Activated CD8-positive, alpha-beta memory T cell treated with anti-CD3 and anti-CD28 coated beads, Interleukin-2, amount 50 U/mL, for 24 hours (primary cell): ENCODE measurements around the gene XXYLT1.
"Not testable (repeated sequence)": the region's sequence is repeated elsewhere in the genome, so short reads cannot be mapped to it uniquely, and the experiment has no call there.

Source experiments
- DNase-seq: peaks from one replicate; pipeline ENCODE4 v3.0.0-alpha.2; 2020; ENCODE audit errors: extremely low read depth

Gene XXYLT1

DNA sequence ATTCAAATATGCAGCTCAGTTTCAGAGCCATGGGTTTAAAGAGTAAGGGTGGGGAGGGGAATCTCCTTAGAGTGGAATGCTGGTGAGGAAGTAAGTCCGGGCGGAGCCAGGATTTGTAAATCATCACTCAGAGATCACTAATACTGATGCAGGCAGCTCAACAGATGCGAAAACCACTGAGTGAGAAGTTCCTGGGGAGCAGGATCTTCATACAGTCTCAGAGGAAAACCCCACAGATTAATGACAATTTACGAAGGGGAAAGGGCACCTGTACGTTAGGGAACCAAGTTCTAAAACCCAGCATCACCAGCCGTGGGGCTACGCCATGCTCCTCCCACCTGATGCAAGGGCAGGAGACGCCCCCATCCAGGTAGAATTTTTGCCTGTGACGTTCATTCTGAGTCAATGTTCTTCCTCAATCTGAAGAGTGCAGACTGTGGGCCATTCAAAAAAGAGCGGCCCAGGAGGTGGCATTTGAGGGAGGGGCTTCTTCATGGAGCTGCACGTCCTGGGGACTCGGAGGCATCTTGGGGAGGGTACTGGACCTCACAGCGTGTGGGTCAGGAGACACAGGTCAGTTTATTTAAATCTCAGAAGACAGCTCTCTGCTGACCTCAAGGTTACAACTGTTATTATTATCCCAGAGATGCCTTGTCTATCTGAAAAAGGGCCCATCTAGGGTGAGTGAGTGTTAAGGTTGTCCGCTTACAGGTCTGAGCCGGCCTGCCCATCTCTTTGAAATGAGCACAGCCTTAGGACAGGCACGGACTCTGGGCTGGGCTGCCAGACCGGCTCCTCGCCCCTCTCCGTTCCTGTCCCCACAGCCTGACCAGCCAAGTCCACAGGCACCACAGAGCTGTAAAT, 228.0 kb downstream of the XXYLT1 start:
- no peak for DNase-seq

DNA sequence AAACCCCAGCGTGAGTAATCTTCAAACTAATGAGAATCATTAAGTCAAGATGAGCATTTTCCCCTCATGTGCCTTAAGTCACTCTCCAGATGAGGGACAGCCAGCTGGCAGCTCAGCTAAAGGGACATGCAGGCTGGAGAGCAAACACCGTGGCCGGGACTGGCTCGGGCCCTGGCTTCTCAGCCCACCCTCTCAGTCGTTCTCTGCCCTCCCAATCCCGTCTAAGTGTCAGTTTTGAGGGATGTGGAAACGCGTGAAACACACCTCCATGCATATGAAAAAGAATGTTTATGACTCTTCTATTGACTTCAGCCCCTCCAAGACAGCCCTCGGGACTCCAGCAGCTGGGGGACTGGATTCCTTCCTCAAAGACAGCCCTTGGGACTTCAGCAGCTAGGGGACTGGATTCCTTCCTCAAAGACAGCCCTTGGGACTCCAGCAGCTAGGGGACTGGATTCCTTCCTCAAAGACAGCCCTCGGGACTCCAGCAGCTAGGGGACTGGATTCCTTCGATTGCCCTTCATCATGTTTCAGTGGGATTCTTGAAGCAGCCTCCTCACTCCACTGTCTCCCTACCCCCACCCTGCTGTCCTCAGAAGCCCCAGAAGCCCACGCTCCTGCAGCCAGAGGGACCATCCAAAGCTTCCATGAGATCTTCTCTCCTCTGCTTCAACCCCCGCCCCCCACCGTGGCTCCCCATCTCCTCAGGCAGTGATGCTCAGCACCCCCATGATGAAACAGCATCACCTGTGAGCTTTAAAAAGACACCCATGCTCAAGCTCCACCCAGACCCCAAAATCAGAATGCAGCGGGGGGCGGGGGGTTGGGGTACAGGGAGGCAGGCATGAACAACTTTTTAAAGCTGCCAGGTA, 228.9 kb downstream of the XXYLT1 start:
- no peak for DNase-seq

- DNase-seq, result no peak
Observed at GRCh38 chr3:195040773-195041520, 230.0 kb downstream of the XXYLT1 start.

GRCh38 chr3:195040094-195040493, 230.9 kb downstream of the XXYLT1 start:
- no peak for DNase-seq

DNA sequence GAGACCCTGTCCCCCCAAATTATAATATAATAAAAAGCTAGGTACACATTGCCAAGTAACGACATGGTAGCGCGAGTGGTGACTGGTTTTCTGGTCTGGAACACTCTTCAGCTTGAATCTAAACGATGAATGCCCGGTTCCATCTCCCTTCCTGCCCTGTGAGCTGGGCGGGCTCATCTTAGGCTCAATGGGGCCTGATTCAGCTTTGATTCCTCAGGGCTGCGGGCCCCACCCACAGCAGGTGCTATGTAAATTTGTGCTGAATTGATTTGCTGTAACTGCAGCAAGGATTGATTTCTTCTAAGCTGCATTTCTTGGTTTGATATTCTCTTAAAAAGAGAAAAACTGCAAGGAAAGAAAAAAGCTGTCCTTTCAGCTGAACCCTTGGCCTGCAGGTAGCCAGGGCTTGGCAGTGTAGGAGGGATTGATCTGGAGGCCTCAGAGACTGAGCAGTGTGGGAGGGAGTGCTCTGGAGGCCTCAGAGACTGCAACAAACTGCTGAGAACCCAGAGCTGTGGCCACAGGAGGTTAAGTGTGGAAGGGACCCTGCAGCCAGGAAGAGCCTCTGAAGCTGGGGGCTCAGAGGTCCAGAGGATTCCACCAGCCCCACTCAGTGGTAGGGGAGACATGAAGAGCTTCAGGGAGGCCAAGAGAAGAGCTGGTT, 231.6 kb downstream of the XXYLT1 start:
- DNase-seq, result no peak

GRCh38 chr3:195038161-195038560, 232.8 kb downstream of the XXYLT1 start:
- DNase-seq, result no peak

DNA sequence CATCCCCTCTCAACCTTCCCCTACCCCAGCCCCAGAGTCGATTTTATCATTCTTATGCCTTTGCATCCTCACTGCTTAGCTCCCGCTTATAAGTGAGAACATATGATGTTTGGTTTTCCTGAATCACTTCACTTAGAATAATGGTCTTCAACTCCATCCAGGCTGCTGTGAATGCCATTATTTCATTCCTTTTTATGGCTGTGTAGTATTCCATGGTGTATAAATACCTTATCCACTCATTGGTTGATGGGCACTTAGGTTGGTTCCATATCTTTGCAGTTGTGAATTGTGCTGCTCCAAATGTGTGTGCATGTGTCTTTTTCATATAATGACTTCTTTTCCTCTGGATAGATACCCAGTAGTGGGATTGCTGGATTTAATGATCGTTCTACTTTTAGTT, 233.4 kb downstream of the XXYLT1 start:
- not testable (repeated sequence) for DNase-seq

DNA sequence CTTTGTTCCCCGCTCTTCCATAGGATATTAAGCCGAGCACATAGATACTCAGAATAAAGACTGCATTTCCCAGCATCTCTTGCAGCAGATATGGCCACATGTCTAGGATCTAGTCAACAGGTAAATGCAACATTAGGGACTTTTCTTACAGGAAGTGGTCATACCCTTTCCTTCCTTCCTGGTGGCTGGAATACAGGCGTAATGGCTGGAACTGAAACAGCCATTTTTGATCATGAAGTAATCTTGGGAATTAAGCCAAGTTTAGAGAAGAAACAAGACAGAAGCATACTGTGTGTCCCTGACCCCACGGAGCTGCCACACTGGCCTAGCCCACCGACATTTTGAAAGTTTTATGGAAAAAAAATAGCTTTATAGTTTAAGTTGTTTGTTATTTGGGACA, 234.0 kb downstream of the XXYLT1 start:
- DNase-seq, result no peak

- DNase-seq, result no peak
Observed at GRCh38 chr3:195036574-195036973, 234.4 kb downstream of the XXYLT1 start.

GRCh38 chr3:195036203-195036505, 234.8 kb downstream of the XXYLT1 start:
- DNase-seq, result no peak

DNA sequence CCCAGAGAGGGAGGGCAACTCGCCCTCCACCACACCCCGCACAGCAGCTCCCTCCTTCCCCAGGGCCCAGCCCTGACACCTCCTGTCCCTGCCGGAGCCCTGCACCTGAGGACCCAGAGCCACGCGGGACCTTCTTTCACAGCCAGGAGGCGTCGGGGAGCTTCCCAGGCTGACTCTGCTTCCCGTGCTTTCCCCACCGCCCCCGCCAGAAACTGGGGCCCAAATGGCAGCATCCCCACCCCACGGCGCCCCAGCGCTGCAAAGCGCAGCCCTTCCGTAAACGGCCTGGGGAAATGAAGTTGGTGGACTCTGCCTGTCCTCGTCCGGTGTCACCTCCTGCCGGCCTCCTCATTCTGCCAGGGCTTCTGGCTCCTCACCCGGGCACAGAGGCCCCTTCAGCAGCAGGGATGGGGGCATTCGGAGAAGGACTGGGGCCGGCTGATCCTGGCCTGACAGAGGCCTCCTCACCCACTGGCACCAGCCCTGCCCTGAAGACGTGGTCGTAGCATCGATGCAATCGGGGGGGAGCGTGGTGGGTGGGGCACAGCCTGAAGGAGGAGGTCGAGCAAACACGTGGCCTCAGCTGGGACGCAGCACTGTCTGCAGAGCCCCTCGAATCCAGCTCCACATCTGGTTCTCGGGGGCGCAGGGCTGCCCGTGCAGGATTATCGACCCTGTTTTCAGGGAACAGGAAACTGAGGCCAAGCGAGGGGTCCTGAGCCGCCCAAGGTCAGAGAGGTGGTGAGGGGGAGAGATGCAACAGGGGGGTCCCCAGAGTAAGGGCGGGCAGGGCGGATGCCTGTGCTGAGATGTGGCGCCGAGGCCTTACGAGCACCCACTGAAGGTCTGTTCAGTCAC, 235.4 kb downstream of the XXYLT1 start:
- DNase-seq, result no peak

GRCh38 chr3:195034541-195034940, 236.4 kb downstream of the XXYLT1 start:
- no peak for DNase-seq

DNA sequence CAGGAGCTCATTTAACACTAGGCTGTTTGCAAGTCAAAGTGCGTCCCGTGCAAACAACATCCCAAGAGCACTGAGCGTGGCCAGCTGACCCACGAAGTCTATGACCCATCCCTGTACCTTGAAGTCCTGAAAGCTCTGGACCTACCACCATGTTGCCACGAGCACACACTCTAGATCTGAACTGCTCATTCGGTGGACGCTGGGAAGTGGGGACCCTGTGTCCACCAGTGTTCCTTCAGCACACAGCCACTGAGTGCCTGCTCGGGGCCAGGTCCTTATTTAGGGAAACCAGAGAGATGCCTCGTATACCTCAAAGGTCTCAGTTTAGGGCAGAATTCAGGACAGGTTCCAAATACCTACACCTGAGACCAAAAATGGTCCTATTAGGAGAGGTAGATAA, 236.9 kb downstream of the XXYLT1 start:
- DNase-seq, result no peak

DNA sequence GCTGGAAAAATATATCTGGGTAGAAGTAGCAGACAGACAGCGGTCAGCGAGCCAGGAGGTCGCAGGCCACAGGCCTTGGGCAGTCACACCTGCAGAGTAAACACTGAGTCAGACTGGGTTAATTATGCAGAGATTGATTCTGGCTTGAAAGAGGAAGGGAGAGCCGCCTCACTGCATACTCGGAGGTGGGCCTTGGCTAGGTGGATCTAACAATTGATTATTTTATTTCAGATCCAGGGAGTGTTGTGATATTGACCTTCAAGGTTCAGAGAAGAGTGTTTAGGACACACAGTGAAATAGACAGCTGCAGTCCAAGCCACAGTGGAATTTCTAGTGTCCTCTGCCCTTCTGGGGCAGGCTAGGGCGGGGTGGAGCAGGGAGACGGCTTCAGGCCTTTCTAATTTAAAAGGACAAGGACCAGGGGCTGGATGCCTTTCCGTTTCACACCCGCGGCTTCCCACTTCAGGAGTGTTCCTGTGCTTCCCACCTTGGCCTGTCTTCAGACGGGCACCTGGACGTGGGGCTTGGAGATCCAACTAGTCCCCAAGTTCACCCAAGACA, 237.3 kb downstream of the XXYLT1 start:
- no peak for DNase-seq

GRCh38 chr3:195032955-195033354, 238.0 kb downstream of the XXYLT1 start:
- DNase-seq, result no peak

- DNase-seq, result no peak
Observed at GRCh38 chr3:195032106-195032759, 238.7 kb downstream of the XXYLT1 start.

DNA sequence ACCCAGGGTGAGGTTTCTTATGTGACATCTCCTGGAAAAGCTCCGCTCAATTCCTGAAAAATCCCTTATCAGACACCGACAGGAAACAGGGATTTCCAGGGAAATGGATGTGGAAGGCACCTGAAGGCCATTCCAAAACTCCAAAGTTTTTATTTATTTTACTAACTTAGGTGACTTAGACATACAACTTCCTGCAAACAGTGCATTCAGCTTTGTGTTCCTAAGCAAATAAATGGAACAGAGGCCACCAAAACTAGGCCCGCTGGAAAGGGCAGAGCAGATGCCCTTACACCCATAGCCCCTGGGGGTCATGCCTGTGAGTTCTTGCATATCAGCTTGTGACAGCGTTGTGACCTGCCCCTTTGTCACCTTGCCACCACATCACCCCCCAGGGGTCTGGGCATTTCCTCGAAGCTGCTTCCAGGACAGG, 239.4 kb downstream of the XXYLT1 start:
- no peak for DNase-seq

DNA sequence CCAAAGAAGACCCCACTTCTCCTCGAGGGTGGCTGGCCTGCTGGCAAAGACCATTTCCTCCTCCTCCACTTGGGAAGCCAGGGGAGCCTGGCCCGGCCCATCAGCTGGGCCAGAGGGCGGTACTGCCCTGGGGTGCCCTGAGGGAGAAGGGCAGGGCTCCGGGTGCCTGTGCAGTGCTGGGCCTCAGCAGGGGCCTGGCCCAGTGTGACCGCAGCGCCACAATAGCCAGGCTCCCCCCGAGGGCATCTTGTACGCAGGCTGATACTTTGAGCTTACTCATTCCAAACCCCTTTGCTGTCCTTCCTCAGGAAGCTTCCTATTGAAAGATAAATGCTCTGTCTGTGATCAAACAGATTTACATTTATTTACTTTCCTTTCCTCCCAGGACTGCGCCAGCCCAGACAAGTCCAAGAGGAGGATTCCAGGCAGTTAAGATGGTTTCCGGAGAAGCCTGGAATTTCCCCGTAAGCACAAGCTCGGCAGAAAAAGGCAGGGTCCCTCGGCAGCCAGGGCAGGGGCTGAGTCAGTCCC, 240.1 kb downstream of the XXYLT1 start:
- DNase-seq, result no peak

GRCh38 chr3:195028877-195029606, 241.9 kb downstream of the XXYLT1 start:
- no peak for DNase-seq
